Hepatocyte (in vitro differentiated cells): ENCODE data around the gene ARID1A.

Experiments
- CTCF ChIP-seq: fragments of 200-600 bp; sonication (generic); IDR thresholded peaks from 2 replicates; pipeline ENCODE4 v1.5.1; 2016; ENCODE audit warnings: antibody characterized with exemption, mild to moderate bottlenecking; ENCODE audit not compliant: poor library complexity
- EZH2 ChIP-seq: fragments of 200-600 bp; sonication (generic); IDR thresholded peaks from 2 replicates; pipeline ENCODE4 v1.6.1; 2016; ENCODE audit warnings: antibody characterized with exemption, mild to moderate bottlenecking, borderline replicate concordance
- EZH2phosphoT487 ChIP-seq: fragments of 200-600 bp; sonication (generic); IDR thresholded peaks from one replicate; pipeline ENCODE4 v1.6.1; 2018; ENCODE audit warnings: antibody characterized with exemption, mild to moderate bottlenecking, low read depth, moderate library complexity; ENCODE audit not compliant: unreplicated experiment, severe bottlenecking

GRCh38 chr1:26780344-26780957 lies 84.6 kb downstream of the ARID1A start:
- TF ChIP-seq CTCF = no peak
- no peak for TF ChIP-seq EZH2
- TF ChIP-seq EZH2phosphoT487 = no peak
